ENCODE results near the gene SUDS3.

Gene SUDS3

DNA sequence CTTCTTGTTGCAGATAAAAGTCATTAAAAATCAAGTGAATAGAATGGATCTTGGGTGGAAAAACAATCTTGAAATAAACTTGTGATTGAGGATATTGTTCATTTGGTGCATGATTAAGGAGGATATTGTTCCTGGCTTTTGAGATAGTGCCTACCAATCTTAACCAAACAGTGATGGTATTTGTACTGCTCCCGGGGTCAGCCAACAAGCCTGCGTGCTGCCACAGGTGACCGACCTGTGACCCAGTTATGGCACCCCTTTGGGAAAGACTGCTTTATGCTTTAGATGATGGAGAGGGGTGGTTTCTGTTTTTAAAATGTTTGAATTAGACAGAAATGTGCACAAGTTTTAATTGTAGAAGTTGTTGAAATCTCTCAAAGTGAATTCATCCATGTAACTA is 41.6 kb downstream of the SUDS3 start:
- Histone ChIP-seq H3K27me3 (ENCODE audit: control insufficient read depth, insufficient read depth, low read length) (no peaks in the 10 kb centered on the region), H3K27ac (ENCODE audit: low read depth, low read length) (no peak overlapping the region), H3K9ac (ENCODE audit: low read length) (no peak overlapping the region), H3K4me3 (ENCODE audit: low read length) (no peak overlapping the region), H3K4me1 (ENCODE audit: control insufficient read depth, insufficient read depth, low read length) (no peaks in the 10 kb centered on the region), H3K36me3 (ENCODE audit: control insufficient read depth, insufficient read depth, low read length) (peaks cover 7% of the 10 kb centered on the region)

- Histone ChIP-seq H3K9ac (ENCODE audit: low read length) (no peak overlapping the region), H3K4me3 (ENCODE audit: low read length) (no peak overlapping the region), H3K27me3 (ENCODE audit: control insufficient read depth, insufficient read depth, low read length) (no peaks in the 10 kb centered on the region), H3K4me1 (ENCODE audit: control insufficient read depth, insufficient read depth, low read length) (no peaks in the 10 kb centered on the region), H3K36me3 (ENCODE audit: control insufficient read depth, insufficient read depth, low read length) (peaks cover 7% of the 10 kb centered on the region), H3K27ac (ENCODE audit: low read depth, low read length) (no peak overlapping the region)
These were observed 42.2 kb downstream of the SUDS3 start for GRCh38 chr12:118418385-118419057.

DNA sequence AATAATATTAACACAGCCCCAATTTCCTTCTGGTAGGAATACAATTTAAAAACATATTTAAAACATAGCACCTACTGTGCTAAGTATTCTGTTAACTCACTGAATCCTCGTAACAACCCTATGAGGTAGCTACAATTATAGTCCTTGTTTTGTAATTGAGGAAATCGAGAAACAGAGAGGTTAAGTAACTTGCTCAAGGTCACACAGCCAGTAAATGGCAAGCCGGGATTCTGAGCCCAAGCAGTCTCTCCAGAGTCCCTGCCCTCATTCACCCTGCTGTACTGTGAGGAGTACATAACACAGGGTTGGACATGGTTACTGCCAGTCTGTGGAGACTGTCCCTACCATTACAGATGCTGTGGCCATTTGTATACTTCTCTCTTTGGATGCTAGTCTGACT is 44.3 kb downstream of the SUDS3 start:
- no peaks in the 10 kb centered on the region for H3K27me3 ChIP-seq (ENCODE audit: control insufficient read depth, insufficient read depth, low read length)
- H3K4me3 ChIP-seq (ENCODE audit: low read length): no peak overlapping the region
- no peak overlapping the region for H3K27ac ChIP-seq (ENCODE audit: low read depth, low read length)
- peaks cover 4% of the 10 kb centered on the region for H3K36me3 ChIP-seq (ENCODE audit: control insufficient read depth, insufficient read depth, low read length)
- H3K4me1 ChIP-seq (ENCODE audit: control insufficient read depth, insufficient read depth, low read length): no peaks in the 10 kb centered on the region
- no peak overlapping the region for H3K9ac ChIP-seq (ENCODE audit: low read length)

- no peaks in the 10 kb centered on the region for H3K27me3 ChIP-seq (ENCODE audit: control insufficient read depth, insufficient read depth, low read length)
- no peak overlapping the region for H3K4me3 ChIP-seq (ENCODE audit: low read length)
- no peak overlapping the region for H3K9ac ChIP-seq (ENCODE audit: low read length)
- H3K36me3 ChIP-seq (ENCODE audit: control insufficient read depth, insufficient read depth, low read length): no peaks in the 10 kb centered on the region
- H3K27ac ChIP-seq (ENCODE audit: low read depth, low read length): no peak overlapping the region
- no peaks in the 10 kb centered on the region for H3K4me1 ChIP-seq (ENCODE audit: control insufficient read depth, insufficient read depth, low read length)
These were observed 48.5 kb downstream of the SUDS3 start for GRCh38 chr12:118424884-118425283.

DNA sequence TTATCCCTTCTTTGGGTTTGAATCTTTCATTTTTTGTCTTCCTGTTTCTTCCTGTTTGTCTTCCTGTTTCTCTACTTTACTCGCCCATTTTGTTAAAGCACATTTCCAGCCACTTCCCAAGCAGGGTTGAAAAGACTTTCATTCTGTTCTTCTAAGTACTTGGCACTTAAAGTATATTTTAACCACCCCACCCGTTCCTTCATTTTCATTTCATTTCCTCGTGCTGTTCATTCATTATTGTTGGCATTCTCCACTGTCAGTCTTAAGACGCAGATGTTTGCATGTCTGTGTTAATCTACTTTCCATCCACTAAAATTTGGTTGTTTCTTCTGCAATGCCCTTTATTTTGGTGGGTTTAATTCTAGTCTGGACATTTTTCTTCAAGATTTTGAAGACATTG is 49.0 kb downstream of the SUDS3 start:
- no peaks in the 10 kb centered on the region for H3K27me3 ChIP-seq (ENCODE audit: control insufficient read depth, insufficient read depth, low read length)
- H3K36me3 ChIP-seq (ENCODE audit: control insufficient read depth, insufficient read depth, low read length): no peaks in the 10 kb centered on the region
- H3K27ac ChIP-seq (ENCODE audit: low read depth, low read length): no peak overlapping the region
- H3K4me1 ChIP-seq (ENCODE audit: control insufficient read depth, insufficient read depth, low read length): no peaks in the 10 kb centered on the region
- no peak overlapping the region for H3K4me3 ChIP-seq (ENCODE audit: low read length)
- H3K9ac ChIP-seq (ENCODE audit: low read length): no peak overlapping the region

- H3K36me3 ChIP-seq (ENCODE audit: control insufficient read depth, insufficient read depth, low read length): no peaks in the 10 kb centered on the region
- H3K27me3 ChIP-seq (ENCODE audit: control insufficient read depth, insufficient read depth, low read length): no peaks in the 10 kb centered on the region
- H3K4me1 ChIP-seq (ENCODE audit: control insufficient read depth, insufficient read depth, low read length): no peaks in the 10 kb centered on the region
- H3K27ac ChIP-seq (ENCODE audit: low read depth, low read length): no peak overlapping the region
- no peak overlapping the region for H3K9ac ChIP-seq (ENCODE audit: low read length)
- H3K4me3 ChIP-seq (ENCODE audit: low read length): no peak overlapping the region
These were observed 51.5 kb downstream of the SUDS3 start for GRCh38 chr12:118427819-118428218.

GRCh38 chr12:118428643-118429042 is 52.3 kb downstream of the SUDS3 start:
- Histone ChIP-seq H3K36me3 (ENCODE audit: control insufficient read depth, insufficient read depth, low read length) (no peaks in the 10 kb centered on the region), H3K27me3 (ENCODE audit: control insufficient read depth, insufficient read depth, low read length) (no peaks in the 10 kb centered on the region), H3K4me3 (ENCODE audit: low read length) (no peak overlapping the region), H3K9ac (ENCODE audit: low read length) (no peak overlapping the region), H3K4me1 (ENCODE audit: control insufficient read depth, insufficient read depth, low read length) (no peaks in the 10 kb centered on the region), H3K27ac (ENCODE audit: low read depth, low read length) (no peak overlapping the region)

DNA sequence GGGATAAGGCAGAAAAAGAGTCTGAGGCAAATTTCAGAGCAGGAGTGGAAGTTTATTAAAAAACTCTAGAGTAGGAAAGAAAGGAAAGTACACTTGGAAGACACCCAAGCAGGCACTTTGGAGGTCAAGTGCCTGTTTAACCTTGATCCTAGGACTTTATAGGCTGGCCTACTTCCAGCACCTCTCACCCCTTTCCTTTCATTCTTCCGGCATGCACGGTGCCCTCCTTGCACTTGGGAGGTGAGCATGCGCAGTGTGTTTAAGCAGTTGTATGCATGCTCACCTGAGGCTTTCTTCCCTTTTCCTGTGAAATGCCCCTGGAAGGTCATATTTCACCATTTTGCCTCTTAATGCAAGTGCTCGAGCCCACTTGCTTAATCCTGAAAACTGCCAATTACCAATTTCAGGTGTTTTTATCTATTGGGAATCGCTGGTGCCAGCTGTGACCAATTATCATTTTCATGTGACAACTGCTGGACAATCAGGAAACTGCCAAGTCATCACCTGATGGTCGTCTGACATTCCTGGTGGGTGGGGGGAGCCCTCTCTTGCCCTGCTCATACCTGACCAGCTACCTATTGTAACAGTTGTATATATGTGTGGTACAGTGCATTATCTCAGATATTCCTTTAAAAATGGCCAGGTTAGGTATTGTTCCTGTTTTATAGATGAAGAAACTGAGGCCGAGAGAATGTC is 53.5 kb downstream of the SUDS3 start:
- Histone ChIP-seq H3K9ac (ENCODE audit: low read length) (no peak overlapping the region), H3K4me3 (ENCODE audit: low read length) (no peak overlapping the region), H3K27me3 (ENCODE audit: control insufficient read depth, insufficient read depth, low read length) (no peaks in the 10 kb centered on the region), H3K27ac (ENCODE audit: low read depth, low read length) (no peak overlapping the region), H3K4me1 (ENCODE audit: control insufficient read depth, insufficient read depth, low read length) (no peaks in the 10 kb centered on the region), H3K36me3 (ENCODE audit: control insufficient read depth, insufficient read depth, low read length) (no peaks in the 10 kb centered on the region)

DNA sequence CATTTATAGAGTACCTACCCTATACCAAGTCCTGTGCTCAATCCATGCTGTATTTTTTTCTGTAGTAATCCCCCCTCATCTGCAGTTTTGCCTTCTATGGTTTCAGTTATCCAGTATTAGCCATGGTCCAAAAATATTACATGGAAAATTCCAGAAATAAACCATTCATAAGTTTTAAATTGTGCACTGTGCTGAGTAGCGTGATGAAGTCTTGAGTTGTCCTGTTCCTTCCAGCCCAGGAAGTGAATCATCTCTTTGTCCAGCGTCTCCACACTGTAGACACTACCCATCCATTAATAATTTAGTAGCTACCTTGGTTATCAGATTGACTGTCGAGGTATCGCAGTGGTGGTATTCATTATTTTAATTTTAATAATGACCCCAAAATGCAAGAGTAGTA is 54.2 kb downstream of the SUDS3 start:
- no peaks in the 10 kb centered on the region for H3K27me3 ChIP-seq (ENCODE audit: control insufficient read depth, insufficient read depth, low read length)
- no peaks in the 10 kb centered on the region for H3K36me3 ChIP-seq (ENCODE audit: control insufficient read depth, insufficient read depth, low read length)
- no peaks in the 10 kb centered on the region for H3K4me1 ChIP-seq (ENCODE audit: control insufficient read depth, insufficient read depth, low read length)
- no peak overlapping the region for H3K27ac ChIP-seq (ENCODE audit: low read depth, low read length)
- H3K4me3 ChIP-seq (ENCODE audit: low read length): no peak overlapping the region
- no peak overlapping the region for H3K9ac ChIP-seq (ENCODE audit: low read length)

GRCh38 chr12:118432812-118433545 is 56.6 kb downstream of the SUDS3 start:
- H3K9ac ChIP-seq (ENCODE audit: low read length): no peak overlapping the region
- H3K27ac ChIP-seq (ENCODE audit: low read depth, low read length): no peak overlapping the region
- no peaks in the 10 kb centered on the region for H3K4me1 ChIP-seq (ENCODE audit: control insufficient read depth, insufficient read depth, low read length)
- H3K27me3 ChIP-seq (ENCODE audit: control insufficient read depth, insufficient read depth, low read length): no peaks in the 10 kb centered on the region
- no peak overlapping the region for H3K4me3 ChIP-seq (ENCODE audit: low read length)
- no peaks in the 10 kb centered on the region for H3K36me3 ChIP-seq (ENCODE audit: control insufficient read depth, insufficient read depth, low read length)

DNA sequence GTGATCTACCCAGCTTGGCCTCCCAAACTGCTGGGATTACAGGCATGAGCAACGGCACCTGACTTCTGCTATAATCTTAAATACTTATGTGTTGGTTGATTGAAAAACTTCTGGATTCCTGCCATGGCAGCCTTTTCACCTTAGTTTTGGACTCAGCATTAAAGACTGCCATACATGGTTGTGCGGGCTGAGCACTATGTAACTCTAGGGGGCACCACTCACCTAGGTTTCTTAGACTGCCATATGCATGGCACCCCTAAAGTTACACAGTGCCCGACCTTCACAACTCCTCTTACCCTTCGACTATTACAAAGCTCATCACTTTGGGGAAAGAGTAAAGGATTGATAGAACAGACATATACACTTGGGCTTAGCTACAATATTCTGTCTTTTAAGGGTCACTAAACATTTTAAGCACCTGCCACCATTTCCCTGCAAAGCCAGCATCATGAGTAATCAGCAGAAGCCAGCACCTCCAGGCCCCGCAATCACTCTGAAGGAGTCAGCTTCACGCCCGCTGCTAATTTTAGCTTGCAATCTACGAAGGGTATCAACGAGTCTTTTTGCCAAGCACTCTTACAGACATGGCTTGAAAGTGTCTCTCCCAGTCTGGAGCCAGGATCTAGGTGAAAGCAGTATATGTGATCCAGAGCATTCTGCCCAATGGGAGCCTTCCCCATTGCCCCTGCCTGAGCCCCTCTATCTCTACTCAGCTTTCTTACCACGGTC is 59.8 kb downstream of the SUDS3 start:
- no peaks in the 10 kb centered on the region for H3K36me3 ChIP-seq (ENCODE audit: control insufficient read depth, insufficient read depth, low read length)
- H3K9ac ChIP-seq (ENCODE audit: low read length): no peak overlapping the region
- no peak overlapping the region for H3K4me3 ChIP-seq (ENCODE audit: low read length)
- H3K4me1 ChIP-seq (ENCODE audit: control insufficient read depth, insufficient read depth, low read length): no peaks in the 10 kb centered on the region
- H3K27me3 ChIP-seq (ENCODE audit: control insufficient read depth, insufficient read depth, low read length): no peaks in the 10 kb centered on the region
- no peak overlapping the region for H3K27ac ChIP-seq (ENCODE audit: low read depth, low read length)

DNA sequence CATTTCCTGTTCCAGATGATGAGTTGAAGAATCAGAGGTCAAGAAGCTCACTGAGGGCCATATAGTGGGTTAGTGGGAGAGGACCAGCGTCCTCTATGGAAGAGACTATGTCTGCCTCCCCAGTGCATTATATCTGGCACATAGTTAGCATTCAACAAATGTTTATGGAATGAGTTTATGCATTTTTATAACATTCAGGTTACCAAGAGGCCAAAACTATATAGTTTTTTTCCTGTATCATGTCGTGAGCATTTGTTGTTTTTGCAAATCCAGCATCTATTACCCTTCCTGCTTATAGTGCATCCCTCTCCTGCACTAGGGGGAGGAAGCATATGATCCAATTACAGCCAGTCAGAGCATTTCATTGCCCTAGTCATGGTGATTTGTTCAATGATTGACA is 60.6 kb downstream of the SUDS3 start:
- Histone ChIP-seq H3K27ac (ENCODE audit: low read depth, low read length) (no peak overlapping the region), H3K36me3 (ENCODE audit: control insufficient read depth, insufficient read depth, low read length) (no peaks in the 10 kb centered on the region), H3K4me3 (ENCODE audit: low read length) (no peak overlapping the region), H3K9ac (ENCODE audit: low read length) (no peak overlapping the region), H3K4me1 (ENCODE audit: control insufficient read depth, insufficient read depth, low read length) (no peaks in the 10 kb centered on the region), H3K27me3 (ENCODE audit: control insufficient read depth, insufficient read depth, low read length) (no peaks in the 10 kb centered on the region)
